IPS DF 4.7 (cell line): ENCODE measurements around the gene C11orf68.

ENCODE experiments used
- DNase-seq: peaks from one replicate; pipeline ENCODE4 v3.0.0-alpha.2; 2013; ENCODE audit warnings: low spot score; ENCODE audit errors: extremely low read depth

Gene C11orf68

GRCh38 chr11:65891219-65892136 lies 27.4 kb downstream of the C11orf68 start:
- DNase-seq = no peak

- no peak for DNase-seq
Observed at GRCh38 chr11:65890324-65891218, 28.3 kb downstream of the C11orf68 start, which contains the start of gene CCDC85B. Gene CCDC85B, plus strand, starts transcription at chr11:65890673. Its CDS starts 111 bp downstream, at chr11:65890784.

GRCh38 chr11:65888163-65888814 lies 30.6 kb downstream of the C11orf68 start, which contains the start of gene FIBP:
Gene FIBP, minus strand, starts transcription at chr11:65888471. Its CDS starts 53 bp downstream, at chr11:65888418.
- no peak for DNase-seq

- DNase-seq = no peak
Observed at GRCh38 chr11:65887723-65888162, 31.1 kb downstream of the C11orf68 start.

DNA sequence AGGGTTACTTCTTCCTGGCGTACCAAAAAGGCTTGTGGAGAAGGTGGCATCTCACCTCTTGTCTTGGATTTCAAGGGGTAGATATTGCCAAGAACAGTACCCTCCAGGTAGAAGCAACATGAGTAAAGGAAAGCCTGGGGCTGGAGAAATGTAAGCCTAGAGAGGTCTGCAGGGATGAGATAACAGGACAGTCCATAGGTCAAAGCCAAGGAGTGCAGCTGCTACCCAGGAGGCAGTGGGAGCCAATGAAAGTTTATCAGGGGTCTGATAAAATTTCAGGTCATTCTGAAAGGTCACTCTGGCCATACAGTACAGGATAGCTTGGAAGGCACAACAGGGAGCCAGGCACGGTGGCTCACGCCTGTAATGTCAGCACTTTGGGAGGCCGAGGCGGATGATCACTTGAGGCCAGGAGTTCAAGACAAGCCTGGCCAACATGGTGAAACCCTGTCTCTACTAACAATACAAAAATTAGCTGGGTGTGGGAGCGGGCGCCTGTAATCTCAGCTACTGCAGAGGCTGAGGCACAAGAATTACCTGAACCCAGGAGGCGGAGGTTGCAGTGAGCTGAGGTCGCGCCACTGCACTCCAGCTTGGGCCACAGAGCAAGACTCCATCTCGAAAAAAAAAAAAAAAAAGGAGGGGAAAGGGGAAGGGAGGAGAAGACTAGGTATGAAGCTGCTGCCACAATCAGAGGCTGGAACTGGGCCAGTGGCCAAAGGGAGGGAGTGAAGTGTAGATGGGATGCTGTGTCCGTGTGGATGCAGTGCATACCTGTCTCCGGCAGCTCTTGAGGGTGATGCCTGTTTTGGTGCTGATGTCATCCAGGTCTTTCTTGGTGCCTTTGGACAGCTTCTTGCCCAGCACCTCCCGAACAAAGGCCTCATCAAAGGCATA lies 31.8 kb downstream of the C11orf68 start:
- DNase-seq = no peak

DNA sequence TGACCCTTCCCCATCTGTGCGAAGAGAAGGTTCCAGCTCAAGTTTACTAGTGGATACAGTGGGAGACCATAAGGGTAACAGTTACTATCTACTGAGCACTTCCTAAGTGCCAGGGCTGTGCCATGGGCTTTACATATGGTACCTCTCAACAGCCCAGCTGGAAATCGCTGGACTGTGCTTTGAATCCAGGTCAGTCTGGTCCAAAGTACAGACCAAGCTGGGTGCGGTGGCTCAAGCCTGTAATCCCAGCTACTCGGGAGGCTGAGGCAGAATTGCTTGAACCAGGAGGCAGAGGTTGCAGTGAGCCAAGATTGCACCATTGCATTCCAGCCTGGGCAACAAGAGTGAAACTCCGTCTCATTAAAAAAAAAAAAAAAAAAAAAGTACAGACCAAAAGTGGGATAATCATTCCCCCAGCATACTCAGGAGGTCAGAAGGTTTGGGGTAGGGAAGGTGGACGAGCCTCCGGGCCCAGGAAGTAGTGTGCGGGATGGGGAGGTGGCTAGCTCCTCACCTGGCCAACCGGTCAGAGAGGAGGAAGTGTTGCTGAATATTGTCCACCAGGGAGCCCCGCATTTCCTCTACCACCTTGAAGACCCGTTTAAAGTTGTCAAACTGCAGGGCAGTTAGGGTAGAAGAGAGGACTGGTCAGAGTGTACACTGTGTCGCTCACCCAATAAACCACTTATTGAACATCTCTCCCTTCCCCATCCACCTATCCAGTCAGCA lies 32.9 kb downstream of the C11orf68 start:
- DNase-seq = no peak

DNA sequence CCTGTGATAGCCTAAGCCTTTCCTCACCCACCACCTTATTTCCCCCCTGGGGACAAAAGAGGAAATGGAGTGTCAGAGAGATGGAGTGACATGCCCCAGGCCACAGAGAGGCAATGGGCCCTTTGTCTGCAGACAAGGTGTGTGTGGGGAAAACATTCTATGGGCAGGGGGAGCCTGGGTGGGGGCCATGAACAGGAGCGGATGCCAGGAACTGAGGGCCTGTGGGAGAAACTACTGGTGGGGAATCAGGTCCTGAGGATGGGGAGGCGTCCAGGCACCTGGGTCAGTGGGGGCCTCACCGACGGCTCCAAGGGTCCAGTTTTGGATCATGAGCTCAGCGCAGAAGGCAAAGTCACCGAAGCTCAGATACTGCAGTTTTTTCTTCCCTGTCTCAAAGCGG lies 33.6 kb downstream of the C11orf68 start:
- DNase-seq = no peak

DNA sequence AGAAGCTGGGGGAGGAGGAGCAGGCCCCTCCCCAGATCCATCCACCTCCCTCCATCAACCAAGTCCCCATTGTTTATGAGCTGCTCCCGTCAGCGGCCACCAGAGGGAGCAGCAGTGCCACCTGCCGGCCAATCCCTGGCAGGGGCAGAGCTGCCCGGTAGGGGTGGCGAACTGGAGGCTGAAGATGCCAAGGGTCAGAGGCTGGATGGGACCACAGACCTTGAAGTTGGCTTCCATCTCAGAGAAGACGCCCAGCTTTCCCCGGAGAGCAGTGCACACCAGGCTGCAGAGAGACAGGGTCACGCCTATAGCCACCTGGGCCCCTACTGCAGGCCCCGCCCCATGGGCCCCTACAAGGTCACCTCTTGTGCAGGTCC lies 34.2 kb downstream of the C11orf68 start:
- no peak for DNase-seq

- DNase-seq = no peak
Observed at GRCh38 chr11:65883786-65884715, 34.8 kb downstream of the C11orf68 start.

DNA sequence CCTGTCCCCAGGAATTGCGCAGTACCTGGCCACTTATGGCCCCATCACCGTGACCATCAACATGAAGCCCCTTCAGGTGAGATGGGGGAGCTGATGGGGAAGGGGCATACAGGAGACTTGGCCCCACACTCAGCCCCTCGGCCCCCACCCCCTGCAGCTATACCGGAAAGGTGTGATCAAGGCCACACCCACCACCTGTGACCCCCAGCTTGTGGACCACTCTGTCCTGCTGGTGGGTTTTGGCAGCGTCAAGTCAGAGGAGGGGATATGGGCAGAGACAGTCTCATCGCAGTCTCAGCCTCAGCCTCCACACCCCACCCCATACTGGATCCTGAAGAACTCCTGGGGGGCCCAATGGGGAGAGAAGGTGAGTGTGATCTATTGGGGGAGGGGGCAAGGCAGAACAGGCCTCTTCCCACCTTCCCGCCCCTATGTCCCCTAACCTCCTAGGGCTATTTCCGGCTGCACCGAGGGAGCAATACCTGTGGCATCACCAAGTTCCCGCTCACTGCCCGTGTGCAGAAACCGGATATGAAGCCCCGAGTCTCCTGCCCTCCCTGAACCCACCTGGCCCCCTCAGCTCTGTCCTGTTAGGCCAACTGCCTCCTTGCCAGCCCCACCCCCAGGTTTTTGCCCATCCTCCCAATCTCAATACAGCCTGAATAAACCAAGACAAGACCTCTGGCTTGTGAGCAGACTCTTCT lies 35.7 kb downstream of the C11orf68 start:
- no peak for DNase-seq

DNA sequence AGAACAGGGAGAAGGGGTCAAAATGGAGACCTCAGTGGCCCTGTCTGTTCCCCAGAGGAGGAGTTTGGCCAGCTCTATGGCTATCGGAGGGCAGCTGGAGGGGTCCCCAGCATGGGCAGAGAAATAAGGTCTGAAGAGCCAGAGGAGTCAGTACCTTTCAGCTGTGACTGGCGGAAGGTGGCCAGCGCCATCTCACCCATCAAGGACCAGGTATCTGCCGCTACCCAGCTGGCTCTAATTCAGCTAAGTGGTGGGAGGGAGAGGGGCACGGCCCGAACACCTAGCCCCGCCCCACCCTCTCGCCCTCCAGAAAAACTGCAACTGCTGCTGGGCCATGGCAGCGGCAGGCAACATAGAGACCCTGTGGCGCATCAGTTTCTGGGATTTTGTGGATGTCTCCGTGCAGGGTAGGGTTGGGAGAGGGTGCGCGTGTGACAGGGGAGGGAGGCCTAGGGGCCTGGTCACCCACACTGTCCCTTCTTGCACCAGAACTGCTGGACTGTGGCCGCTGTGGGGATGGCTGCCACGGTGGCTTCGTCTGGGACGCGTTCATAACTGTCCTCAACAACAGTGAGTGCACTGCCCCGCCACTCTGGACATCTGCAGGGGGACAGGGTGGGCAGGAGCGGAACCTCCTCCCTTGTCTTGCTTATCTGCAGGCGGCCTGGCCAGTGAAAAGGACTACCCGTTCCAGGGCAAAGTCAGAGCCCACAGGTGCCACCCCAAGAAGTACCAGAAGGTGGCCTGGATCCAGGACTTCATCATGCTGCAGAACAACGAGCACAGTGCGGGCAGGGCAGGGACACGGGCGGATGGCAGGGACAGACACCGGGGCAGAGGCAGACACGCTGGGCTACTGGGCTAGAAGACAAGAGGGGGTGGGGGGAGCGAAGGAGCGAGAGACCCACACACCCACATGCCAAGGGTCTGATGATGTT lies 36.5 kb downstream of the C11orf68 start:
- no peak for DNase-seq

DNA sequence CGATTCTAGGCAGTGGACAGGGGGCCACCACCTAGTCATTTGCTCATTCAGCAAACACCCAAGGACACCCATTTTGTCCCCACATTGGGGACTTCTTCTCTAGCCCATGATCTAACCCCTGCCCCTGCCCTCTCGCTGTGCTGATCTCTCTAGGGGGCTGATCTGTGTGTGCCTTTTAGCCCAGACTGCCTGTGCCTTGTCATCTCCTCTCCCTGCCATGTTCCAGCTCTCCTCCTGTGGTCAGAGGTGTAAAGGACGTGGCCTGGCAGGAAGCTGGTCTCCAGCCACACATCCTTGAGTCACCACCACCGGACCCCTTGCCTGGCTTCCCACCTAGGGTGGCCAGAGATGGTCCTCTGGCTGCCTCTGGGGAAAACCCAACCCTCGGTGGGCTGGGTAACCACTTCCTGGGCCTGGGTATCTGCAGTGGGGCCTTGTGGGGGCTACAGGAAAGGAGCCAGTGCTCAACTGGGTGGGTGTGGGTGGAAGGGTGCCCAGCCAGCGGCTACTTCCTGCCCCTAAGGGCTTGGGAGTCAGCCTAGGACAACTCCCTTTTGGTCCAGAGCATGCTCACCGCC lies 37.9 kb downstream of the C11orf68 start:
- no peak for DNase-seq

- no peak for DNase-seq
Observed at GRCh38 chr11:65880027-65880426, 38.8 kb downstream of the C11orf68 start.

GRCh38 chr11:65879617-65880016 lies 39.2 kb downstream of the C11orf68 start, which contains the start of gene CTSW:
Gene CTSW, plus strand, starts transcription at chr11:65879837. Its CDS starts 18 bp downstream, at chr11:65879855.
- no peak for DNase-seq

DNA sequence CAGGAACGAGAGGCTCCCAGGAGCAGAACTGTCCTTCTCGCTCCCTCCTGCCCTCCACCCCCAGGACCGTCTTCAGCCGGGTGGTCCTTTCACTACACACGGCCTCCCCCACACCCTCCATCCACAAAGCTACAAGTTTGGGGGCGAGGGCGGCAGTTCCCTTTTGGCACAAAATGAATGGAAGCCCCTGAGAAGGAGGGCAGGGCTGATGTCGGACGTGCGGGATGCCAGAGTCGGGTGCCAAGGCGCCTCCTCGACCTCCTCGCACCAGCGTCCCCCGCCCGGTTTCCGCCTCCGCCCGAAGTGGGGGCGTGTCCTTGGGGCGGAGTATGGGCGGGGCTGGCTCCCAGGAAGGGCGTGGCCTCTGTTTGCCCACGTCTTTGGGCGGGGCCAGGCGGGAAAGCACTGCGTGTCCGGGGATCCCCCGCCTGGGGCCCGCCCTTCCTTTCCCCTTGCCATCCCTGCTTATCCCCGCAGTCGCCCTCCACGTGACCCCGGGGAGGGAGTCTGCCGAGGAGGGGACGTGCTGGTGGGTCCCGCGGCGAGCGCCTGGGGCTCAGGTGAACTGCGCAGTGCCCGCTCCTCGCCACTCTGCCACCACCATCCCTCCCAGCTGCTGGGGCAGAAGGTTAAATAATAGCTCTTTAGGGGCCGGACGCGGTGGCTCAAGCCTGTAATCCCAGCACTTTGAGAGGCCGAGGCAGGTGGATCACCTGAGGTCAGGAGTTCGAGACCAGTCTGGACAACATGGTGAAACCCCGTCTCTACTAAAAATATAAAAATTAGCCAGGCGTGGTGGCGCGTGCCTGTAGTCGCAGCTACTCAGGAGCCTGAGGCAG lies 45.3 kb downstream of the C11orf68 start:
- no peak for DNase-seq
